COR-L47 (cell line): ENCODE measurements around the gene BMP6.

ENCODE experiments used
- DNase-seq: peaks from one replicate; lab custom pipeline; 2025; lab: John Stamatoyannopoulos, UW

The BMP6 gene

DNA sequence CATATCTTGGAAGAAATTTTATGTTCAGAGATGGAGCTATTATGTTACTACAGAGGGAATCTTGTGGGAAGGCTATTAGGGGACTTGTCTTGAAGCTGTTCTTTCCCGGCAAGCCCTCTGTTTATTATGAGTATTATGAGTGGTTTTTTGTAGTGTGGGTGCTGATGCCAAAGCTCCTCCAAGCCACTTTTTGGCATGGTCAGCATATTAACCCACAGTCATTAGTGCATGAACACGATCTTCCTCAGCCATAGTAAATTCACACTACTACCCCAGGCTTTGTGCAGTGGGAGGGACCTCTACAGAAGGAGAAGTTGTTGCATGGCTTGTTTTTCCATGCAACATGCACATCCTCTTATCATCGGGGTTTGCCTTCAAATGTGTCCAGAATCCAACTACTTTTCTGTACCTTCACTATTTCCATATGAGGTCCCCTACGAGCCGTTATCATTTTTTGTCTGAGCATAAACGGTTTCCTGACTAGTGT lies 6.5 kb upstream of the BMP6 start:
- no peak for DNase-seq

DNA sequence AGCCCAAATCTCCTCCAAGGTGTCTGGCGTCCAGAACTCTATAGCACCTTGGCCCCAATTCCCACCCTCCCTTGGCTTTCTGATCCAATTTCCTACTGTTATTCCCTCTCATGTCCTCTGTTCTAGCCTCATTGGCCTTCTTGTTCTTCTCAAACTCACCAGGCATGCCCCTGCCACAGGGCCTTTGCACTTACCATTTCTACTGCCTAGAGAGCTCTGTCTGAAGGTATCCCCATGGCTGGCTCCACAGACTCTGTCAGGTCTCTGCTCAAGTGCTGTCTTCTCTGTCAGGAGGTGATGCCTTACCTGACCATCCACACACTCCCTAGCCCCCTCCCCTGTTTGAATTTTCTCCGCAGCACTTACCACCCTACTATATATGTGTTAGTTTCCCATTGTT lies 5.6 kb upstream of the BMP6 start:
- DNase-seq, result no peak

DNA sequence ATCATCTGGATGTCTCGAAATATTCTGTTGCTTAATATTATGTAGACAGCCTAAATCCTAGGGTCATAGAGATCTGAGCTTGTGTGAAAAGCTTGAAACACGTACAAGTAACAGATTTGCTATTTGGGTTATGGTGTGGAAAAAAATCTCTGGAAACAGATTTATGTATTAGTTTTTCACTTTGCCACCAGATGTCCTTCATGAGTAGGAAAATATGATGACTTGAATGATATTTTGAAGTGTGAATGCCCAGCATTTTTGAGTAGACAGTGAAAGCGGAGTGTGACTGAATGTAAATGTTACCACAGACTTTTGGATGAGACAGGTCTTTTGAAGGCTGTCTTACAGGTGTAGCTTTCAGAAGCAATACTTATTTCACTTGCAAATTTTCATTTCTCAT lies 4.2 kb upstream of the BMP6 start:
- DNase-seq, result no peak

DNA sequence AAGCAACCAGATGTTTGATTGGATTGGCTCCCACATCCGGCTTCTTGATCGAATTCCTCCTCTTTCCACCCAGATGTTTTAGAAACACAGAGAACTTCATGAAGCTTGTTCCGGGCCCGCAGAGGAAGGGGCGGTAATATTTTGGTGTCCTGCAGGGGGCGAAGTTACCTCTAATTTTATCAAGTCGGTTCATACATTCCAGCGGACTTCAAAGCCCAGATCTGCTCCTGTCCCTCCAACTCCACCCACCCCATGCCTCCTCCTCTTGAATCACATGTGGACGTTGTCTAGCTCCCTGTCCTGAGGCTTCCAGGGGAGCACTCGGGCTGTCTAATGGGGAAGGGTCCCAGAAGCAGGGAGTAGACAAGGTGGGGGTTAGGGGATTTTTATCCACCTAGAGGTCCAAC lies 2.9 kb upstream of the BMP6 start:
- peak; percentile 71 for DNase-seq

DNA sequence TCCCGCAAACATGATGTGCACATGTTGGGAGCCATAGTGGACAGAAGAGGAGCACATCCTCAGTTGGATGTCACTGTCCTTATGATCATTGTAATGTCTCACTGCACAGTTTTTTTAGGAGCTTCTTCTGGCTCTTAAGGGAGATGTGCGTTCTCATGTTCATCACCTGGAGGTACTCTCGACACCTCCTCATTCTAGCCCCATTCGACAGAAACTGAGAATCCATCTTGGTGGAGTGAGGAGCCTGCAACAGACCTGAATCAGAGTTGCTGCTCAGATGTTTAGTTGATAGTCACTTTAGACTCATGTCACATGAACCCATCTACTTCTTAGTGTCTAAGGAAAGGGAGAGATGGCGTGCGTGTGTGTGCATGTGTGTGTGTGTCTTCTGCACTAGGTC lies 2.3 kb upstream of the BMP6 start:
- no peak for DNase-seq

DNA sequence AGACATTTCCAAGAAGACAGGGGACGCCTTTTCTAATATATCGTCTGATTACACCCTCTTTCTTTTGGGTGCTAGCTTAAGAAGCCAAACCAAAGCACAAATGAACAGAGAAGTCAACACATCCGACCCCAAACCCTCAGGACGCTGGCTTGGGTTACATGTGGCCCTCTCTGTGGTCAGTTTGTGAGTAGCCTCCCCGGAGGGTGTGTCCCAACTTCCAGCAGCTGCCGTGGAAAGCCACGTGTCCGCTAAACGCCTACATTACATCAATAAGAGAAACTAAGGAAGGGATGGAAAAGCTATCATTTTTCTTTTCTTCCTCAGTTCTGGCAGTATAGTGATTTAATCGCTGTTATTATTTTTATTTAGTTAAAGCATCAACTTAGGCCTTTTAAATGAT lies 487 bp upstream of the BMP6 start:
- no peak for DNase-seq

DNA sequence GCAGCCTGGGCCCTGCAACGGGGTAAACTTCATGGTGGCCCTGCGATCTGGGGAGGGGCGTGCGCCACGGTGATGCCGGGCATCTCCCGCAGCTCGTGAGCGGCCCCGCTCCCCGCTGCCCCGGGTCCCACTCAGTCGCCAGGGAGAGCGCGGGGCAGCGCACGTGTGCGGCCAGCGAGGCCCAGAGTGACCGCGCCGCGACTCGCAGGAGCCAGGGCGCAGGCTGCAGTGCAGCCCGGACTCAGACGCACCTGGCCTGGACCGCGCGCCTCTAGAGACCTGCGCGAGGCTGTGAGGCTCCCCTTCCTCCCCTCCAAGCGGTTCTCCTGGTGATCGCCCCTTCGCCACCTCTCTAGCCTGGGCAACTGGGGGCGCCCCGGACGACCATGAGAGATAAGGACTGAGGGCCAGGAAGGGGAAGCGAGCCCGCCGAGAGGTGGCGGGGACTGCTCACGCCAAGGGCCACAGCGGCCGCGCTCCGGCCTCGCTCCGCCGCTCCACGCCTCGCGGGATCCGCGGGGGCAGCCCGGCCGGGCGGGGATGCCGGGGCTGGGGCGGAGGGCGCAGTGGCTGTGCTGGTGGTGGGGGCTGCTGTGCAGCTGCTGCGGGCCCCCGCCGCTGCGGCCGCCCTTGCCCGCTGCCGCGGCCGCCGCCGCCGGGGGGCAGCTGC lies 652 bp downstream of the BMP6 start:
- DNase-seq, result peak; percentile 24

DNA sequence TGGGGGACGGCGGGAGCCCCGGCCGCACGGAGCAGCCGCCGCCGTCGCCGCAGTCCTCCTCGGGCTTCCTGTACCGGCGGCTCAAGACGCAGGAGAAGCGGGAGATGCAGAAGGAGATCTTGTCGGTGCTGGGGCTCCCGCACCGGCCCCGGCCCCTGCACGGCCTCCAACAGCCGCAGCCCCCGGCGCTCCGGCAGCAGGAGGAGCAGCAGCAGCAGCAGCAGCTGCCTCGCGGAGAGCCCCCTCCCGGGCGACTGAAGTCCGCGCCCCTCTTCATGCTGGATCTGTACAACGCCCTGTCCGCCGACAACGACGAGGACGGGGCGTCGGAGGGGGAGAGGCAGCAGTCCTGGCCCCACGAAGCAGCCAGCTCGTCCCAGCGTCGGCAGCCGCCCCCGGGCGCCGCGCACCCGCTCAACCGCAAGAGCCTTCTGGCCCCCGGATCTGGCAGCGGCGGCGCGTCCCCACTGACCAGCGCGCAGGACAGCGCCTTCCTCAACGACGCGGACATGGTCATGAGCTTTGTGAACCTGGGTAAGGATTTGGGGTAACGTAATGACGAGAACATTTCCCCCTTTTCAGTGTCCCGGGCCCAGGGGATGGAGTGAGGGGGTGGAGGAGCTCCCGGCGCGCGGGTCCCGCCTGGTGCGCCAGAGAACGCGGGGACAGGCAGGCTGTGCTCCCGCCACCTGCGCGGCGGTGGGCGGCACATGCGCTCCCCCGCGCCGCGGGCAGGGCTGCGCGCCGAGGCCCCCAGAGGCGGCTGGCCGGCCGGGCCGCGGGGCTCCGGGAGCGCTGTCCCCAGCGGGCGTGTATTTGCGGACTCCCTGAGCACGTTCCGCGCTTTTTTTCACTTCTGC lies 1.4 kb downstream of the BMP6 start:
- DNase-seq, result no peak

DNA sequence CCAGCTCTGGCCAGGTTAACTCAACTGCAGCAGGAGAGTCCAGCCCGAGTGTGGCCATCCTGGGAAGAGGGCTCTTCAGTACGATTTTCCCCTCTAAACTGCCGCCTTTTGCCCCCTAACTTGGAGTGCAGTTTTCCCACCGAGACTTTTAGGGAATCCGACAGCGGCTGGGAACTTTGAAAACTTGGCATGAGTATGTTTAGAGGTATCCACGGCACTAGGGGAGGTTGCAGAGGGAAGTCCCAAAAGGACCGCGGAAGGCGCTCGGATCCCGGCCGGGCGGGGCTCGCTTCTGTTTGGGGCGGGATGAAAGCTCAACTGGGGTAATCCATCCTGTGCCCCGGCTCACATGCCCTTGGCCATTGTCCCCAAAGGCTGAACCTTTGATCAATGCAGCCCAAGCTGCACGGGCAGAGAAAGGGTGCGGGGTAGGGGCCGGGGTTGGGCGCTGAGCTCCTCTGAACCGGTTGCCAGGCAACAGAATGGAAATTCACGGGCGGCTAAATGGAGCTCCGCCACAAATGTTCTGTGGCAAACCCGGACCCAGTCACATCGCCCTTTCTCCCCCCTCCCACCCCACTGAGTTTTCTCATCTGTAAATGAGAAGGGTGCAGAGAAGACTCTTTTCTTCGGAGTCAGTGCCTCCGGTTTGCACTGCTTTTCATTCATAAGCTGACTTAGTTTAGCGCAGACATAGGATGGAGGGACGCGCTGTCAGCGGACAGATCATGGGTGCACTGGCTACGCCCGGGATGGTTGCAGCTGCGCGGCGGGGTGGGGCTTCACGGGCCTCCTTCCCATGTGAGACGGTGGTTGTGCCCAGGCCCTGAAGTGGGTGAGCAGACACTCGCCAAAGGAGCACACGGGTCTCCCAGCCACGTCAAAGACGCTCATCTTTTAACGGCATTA lies 2.3 kb downstream of the BMP6 start:
- peak; percentile 25 for DNase-seq

DNA sequence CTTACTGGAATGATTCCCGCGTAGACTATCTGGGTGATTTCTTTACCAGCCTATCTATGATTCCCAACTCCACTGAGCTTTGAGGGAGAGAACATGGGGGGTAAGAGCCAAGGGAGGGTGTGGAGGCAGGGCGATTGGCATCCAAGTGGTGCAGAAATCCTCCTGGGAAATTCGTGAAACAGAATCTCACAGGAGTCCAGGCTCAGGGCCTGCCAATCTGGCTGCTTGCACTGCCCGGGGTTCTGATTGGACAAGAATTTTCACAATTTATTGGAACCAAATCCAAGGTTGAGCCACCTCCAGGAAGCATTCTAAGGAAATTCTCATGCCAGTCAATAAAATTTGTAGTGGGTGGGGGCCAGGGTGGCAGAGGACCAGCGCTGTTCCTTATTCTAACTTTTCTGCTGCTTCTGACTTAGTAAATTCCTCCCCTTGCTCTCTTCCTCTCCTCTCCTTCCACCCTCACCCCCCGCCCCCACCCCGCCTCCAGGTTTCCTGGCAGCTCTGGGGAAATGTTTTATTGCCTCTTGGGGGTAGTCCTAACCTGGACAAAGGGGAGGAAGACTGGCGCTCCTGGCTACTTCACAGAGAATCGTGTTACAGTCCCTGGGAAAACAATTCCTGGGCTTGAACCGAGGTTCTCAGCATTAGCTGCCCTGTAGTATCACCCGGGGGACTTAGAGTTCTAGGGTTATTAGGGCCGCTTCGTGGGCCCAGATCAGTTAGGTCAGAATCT lies 3.1 kb downstream of the BMP6 start:
- DNase-seq, result no peak

DNA sequence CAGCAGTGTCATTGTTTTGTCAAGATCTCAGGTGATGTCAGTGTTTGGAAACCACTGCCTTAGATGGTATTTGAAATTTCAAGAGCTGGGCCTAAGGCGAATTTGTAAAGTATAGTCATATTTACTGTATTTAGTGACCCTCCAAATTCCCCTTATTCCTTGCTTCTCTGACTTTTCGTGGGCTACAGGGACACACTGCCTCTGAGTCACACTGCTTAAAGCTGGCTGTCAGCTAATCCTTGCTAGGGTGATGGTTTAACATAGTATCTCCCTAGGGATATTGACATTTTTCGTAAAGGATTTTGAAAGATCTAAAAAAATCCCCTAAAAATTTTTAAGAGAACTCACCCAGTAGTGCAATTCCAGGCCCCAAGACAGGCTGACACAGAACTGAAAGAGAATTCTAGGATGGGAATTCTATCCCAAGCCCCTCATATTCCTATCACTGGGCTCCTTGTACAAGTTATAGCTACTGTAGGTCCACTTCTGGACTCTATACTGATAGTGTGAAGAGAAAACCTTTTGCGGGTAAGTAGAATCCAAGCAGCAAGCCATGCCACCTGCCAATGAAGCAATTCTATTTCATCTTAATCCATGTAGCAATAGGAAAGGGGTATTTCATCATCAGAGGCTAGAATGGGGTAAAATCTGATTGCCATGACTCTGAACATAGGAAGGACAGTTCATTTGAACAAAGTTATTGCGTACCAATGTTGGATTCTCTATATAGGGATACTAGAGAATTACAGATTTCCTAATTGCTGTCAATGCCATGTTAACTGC lies 4.3 kb downstream of the BMP6 start:
- DNase-seq, result no peak

DNA sequence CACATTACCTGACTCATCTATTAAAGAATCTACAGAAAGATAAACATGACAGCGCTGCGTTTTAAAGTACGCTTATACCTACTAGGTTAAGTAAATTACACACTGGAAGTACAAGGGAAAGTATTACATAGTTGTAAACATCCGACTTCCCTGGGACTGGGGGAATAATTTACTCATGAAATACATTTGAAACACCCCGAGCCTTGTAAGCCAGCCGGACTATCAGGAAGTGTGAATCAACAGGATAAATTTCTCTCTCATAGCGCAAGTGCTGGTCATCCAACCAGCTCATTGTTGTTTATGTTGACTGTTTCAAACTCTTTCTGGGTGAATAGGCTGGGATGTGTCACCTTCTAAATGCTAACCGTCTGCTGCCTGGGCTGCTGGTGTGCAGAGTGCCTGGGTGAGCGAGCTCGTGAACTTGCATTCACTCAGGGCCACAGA lies 4.9 kb downstream of the BMP6 start:
- no peak for DNase-seq

DNA sequence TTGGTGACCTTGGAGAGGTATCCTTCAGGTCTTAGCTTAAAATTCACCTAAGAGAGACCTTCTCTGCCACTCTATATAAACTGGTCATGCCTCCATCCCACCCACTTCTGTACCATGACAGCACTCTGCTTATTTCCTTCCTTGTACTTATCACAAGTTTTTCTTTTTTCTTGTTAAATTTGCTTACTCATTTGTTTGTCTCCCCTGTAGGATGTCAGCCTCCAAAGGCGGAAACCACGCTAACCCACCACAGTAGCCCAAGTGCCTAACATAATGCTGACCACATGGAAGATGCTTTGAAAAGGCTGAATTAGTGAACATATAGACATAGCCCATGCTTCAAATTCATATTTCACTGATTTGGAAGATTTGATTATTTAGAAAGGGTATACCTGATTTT lies 5.4 kb downstream of the BMP6 start:
- DNase-seq, result no peak

DNA sequence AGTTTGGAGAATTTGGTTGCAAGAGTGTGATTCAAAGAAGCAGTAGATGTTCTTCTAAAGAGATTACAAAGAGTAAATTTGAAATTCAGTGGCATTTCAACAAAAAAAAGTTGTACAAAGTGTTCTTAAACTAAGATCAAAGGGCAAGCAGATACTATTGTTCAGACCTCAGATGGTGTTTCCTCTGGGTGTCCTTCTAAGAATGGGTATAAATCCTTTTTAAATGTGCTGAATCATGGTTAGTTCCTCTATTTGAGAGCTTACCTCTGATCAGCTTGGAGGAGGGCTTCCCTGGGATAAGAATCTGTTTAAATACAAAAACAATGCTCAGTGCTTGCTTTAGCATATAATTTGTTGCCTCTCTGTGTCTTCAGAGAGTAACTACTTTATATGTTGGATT lies 6.3 kb downstream of the BMP6 start:
- no peak for DNase-seq

DNA sequence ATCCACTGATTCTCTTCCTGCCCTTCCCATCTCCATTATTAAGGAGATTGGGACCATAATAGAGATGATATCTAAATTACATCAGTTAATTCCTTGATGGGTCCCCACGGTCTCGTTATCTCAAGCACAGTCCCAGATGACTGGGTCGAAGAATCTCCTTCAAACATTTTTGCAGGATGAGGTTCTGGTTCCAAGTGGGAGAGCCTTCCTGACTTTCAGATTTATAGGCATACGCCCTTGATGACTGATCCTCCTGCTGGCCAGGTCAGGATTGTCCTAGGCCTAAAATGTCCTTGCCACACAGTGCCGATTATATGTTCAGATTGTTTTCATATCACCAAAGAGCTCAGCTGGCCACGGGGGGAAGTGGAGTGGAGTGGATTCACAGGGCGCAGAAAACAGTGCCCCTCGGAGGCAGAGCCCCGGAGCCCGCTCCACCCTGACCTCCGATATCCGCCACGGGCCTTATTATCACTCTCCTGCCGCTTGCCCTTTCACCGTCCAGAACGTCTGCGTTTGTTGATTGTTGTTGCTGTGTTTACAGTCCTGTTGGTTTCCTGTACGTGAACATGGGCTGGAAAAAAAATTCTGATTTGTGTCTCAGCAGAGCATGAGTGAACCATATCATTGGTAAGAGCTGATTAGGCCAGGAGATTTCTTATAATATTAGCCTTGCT lies 8.9 kb downstream of the BMP6 start:
- DNase-seq, result no peak

DNA sequence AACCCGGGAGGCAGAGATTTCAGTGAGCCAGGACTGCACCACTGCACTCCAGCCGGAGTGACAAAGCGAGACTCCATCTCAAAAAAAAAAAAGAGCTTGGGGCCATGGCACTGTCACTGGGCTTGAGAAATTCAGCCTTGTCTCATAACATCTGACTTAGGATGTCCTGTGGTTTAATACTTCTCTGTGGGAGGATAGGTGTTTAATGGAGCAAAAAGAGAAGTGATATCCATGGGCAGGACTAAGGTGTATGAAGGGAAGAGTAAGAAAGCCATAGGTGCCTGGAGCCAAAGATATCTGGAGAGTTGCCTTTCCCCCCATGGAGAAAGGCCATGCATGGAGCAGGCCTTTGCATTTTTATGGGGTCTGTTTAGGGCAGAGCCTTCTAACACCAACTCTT lies 11.2 kb downstream of the BMP6 start:
- DNase-seq, result no peak

DNA sequence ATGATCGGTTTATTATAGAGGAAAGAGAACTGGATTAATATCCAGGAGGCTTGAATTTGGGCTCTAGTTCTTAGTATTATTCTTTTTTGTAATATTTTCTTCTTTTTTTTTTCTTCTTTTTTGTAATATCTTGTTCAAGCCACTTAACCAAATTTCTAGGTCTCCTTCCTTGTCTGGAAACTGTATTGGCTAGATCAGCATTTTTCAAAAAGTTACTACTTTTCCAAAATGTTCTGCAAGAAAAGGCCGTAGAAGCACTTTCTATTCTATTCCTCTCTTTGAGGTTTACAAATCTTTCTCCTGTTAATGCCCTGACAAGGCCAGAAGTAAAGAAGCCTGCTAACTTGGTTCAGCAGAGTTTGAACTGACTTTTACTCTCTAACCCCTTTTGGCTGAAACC lies 12.0 kb downstream of the BMP6 start:
- DNase-seq, result no peak

DNA sequence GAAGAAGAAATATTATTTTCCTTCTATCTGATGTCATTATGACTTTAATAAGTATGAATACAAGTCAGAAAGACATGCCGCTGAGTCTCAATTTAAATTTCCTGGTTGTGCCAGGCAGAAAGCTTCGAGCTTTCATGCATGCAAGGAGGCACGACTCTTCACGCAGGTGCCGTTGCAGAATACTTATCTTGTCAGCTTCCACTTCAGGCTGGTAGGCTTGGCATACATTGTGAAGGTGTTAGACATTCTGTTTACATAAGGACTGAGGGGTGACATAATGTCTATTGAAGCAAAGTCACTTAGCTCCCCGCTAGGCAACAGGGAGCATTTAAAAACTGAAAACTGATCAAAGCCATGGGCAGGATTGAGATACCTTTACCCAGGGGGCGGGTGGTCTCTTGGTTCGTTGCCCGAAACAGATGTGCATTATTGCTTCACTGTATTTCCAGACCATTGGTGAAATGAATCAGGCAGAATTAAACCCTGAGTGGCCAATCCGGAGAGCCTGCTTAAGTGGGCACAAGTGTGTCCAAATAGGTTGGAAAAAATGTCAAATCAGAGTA lies 16.4 kb downstream of the BMP6 start:
- DNase-seq, result no peak

DNA sequence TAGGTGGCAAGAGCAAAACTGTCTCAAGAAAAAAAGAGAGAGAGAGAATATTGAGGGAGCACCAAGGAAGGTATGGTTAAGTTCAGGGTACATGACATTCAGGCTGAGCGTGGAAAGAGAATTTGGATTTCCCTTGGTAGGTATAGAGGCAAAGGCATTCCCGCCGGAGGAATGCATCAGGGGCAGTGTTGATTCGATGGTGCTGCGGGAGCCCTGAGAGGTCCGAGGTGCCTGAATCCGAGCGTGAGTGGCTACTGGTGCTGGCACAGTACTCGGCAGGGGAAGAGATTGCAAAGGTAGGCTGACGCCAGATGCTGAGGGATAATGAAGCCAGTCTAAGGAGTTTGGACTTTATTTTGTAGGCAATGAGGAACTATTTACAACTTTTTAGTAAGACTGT lies 20.0 kb downstream of the BMP6 start:
- no peak for DNase-seq

DNA sequence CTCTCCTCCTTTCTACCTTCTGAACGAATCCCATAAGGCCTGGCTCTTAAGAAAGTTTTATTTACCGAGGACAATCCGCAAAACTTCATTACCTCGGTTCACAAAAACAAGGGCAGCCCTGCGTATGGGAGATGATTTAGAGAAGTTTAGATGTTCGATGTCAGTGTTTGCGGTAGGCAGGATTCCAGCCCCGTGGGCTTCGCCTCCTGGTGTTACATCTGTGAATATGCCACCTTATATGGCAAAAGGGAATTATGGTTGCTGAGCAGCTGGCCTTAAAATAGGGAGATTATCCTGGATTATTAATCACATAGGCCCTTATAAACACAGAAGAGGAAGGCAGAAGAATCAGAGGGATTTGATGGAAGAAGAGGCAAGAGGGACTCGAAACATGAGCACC lies 21.1 kb downstream of the BMP6 start:
- no peak for DNase-seq
